SK-N-SH (cell line): ENCODE data around the gene THBS1. TPM values are rescaled to one million over a fixed set of nuclear protein-coding genes. Genes with fewer than 3 reads are reported as not detected.

ENCODE experiments used
- GATA2 ChIP-seq: sonication (generic); formaldehyde crosslinking; IDR thresholded peaks from 2 replicates; pipeline ENCODE4 v1.5.0; 2020; ENCODE audit warnings: mild to moderate bottlenecking, missing genetic modification reagents
- PBX3 ChIP-seq: IDR thresholded peaks from 2 replicates; pipeline ENCODE4; 2012
- polyA plus RNA-seq, 3 experiments: library from polyadenylated mRNA; depleted of rRNA; stranded (reverse); fragments of >200 nt; gene quantifications; 2 replicates each; pipeline ENCODE4 v1.2.3, GENCODE V29; 2012

The THBS1 gene
- polyA plus RNA-seq, 1 of the 3 experiments (the other 2 are of a cell fraction): 117 TPM

- no peak for TF ChIP-seq PBX3
- TF ChIP-seq GATA2 (CRISPR knock-in tag): no peak
- TF ChIP-seq, all 33 proteins: peak for 0
Observed at GRCh38 chr15:39646425-39646824, 65.5 kb downstream of the THBS1 start (continued).

Other genes with a start within 250 kb of the THBS1 start
- gene FSIP1, start 201.8 kb downstream of the THBS1 start, polyA plus RNA-seq (2012; rRNA removed): 0.43 and 0.45 TPM in 2 replicates